Caco-2 (cell line): ENCODE results near the gene SEMA3F. TPM values are rescaled to one million over a fixed set of nuclear protein-coding genes. Genes with fewer than 3 reads are reported as not detected.
A peak's percentile ranks its signal among the peaks of the same experiment; 100 is the strongest.
"Not testable (repeated sequence)": the region's sequence is repeated elsewhere in the genome, so short reads cannot be mapped to it uniquely, and the experiment has no call there.

ENCODE experiments used
- BruUV-seq: library from RNA; stranded (reverse); fragments of 400-500 nt; replicated peaks from 2 replicates; lab custom pipeline; 2021; lab: Mats Ljungman, UMichigan
- CTCF ChIA-PET: fragments of 300-600 bp; sonication (Branson Sonifier 250); formaldehyde crosslinking; loops from one replicate; lab custom pipeline; 2022; ENCODE audit warnings: antibody characterized with exemption; lab: Charles Lee
- POLR2A ChIA-PET: fragments of 300-600 bp; sonication (Branson Sonifier 250); formaldehyde crosslinking; loops from one replicate; lab custom pipeline; 2022; ENCODE audit warnings: antibody characterized with exemption; lab: Charles Lee
- DNase-seq, 2 experiments: peaks; one replicate each; pipeline versions ENCODE4 v3.0.0 to v3.0.0-alpha.2; 2020 to 2022
- H3K27me3 ChIP-seq: replicated peaks from 2 replicates; pipeline ENCODE4 v1.6.0; 2011; ENCODE audit warnings: low read length; ENCODE audit not compliant: control insufficient read depth, insufficient read depth
- H3K36me3 ChIP-seq: 2 replicates; pipeline ENCODE4 v1.5.1; 2011; ENCODE audit warnings: low read length; ENCODE audit not compliant: control insufficient read depth, insufficient read depth
- H3K4me1 ChIP-seq: fragments of 250-450 bp; sonication (Bioruptor Pico); 2 replicates; pipeline ENCODE4 v1.5.1; 2020; ENCODE audit warnings: mild to moderate bottlenecking
- H3K4me3 ChIP-seq: 2 replicates; pipeline ENCODE4 v1.5.1; 2011; ENCODE audit warnings: low read depth, mild to moderate bottlenecking, control low read depth, low read length
- H3K9me3 ChIP-seq: fragments of 250-450 bp; sonication (Bioruptor Pico); 2 replicates; pipeline ENCODE4 v1.5.1; 2020; ENCODE audit warnings: mild to moderate bottlenecking, moderate library complexity
- H3K27ac Mint-ChIP-seq: one replicate; pipeline ENCODE4 v1.8.0; 2022; ENCODE audit warnings: mixed read lengths; ENCODE audit not compliant: unreplicated experiment
- H3K27me3 Mint-ChIP-seq: one replicate; pipeline ENCODE4 v1.8.0; 2022; ENCODE audit warnings: mixed read lengths; ENCODE audit not compliant: insufficient read depth, unreplicated experiment
- H3K36me3 Mint-ChIP-seq: one replicate; pipeline ENCODE4 v1.8.0; 2022; ENCODE audit warnings: mild to moderate bottlenecking, mixed read lengths; ENCODE audit not compliant: insufficient read depth, unreplicated experiment
- H3K4me1 Mint-ChIP-seq: one replicate; pipeline ENCODE4 v1.8.0; 2022; ENCODE audit warnings: low read depth, mixed read lengths; ENCODE audit not compliant: unreplicated experiment
- H3K4me3 Mint-ChIP-seq: one replicate; pipeline ENCODE4 v1.8.0; 2022; ENCODE audit warnings: mild to moderate bottlenecking, moderate library complexity, mixed read lengths; ENCODE audit not compliant: unreplicated experiment
- H3K9me3 Mint-ChIP-seq: one replicate; pipeline ENCODE4 v1.8.0; 2022; ENCODE audit warnings: mixed read lengths; ENCODE audit not compliant: unreplicated experiment
- intact Hi-C: fragments of 100-400 bp; cut with micrococcal nuclease; formaldehyde crosslinking; loops from one replicate; pipeline ENCODE4 v1.10.0; 2022; ENCODE audit not compliant: unreplicated experiment
- total RNA-seq: library from RNA; stranded (reverse); gene quantifications from 2 replicates; pipeline ENCODE4 v1.2.3, GENCODE V29; 2022
- TF ChIP-seq, protein P1 (sequence below), 2 experiments: fragments of 200-600 bp in 1 of 2; IDR thresholded peaks; 1 replicate in 1 of 2; 2 replicates in 1 of 2; pipeline versions ENCODE4 v1.5.1 to v1.8.0; 2011 to 2022; ENCODE audit warnings: antibody characterized with exemption in 1 of 2, control low read depth in 1 of 2, inconsistent platforms in 1 of 2, low read depth in 1 of 2, low read length in 1 of 2, mild to moderate bottlenecking in 1 of 2, moderate library complexity in 1 of 2; ENCODE audit not compliant: insufficient read depth in 1 of 2, severe bottlenecking in 1 of 2, unreplicated experiment in 1 of 2

Gene SEMA3F
- total RNA-seq, 1 experiment from 2014 or later, result 16.5 TPM

DNA sequence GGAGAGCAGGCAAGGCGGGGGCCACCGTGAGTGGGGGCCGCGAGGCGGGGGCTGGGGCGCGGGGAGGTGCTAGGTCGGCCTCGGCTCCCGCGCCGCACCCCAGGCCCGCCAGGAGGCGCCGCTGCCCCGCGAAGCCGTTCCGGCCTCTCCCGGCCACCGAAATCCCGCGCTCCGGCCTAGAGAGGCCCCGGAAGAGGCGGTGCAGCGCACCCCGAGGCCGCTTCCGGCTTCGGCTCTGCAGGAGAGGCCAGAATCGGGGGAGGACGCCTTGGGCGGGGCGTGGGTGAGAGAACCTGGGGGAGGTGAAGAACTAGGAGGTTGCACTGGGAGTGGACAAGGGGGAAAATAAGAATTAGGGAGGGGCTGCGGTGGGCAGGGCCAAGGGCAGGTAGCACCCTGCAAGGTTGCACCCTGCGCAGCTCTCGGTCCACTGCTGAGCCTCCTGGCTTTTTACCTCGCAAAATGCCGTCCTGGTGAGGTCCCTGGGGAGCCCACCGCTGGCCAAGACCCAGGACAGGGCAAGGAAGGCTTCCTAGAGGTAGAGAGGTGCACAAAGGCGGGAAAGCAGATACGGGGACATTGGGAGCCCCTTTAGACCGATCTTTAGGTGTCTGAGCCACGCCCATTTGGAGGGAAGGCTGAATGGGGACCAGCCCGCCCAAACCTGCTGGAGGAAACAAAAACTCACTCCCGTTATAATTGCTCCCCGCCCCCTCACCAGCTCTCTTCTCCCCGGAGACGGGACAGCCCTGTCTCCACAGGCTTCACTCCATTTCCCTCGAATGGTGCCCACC is 72.5 kb downstream of the SEMA3F start:
- no peaks in the 10 kb centered on the region for H3K27me3 Mint-ChIP-seq
- H3K36me3 Mint-ChIP-seq, result no peaks in the 10 kb centered on the region
- POLR2A ChIA-PET, result interaction anchor here (1.8 kb wide), 1 partner anchor 8 kb away, joined by 6 read pairs; the partner anchor contains the start of gene GNAI2
- TF ChIP-seq, protein P1, sequence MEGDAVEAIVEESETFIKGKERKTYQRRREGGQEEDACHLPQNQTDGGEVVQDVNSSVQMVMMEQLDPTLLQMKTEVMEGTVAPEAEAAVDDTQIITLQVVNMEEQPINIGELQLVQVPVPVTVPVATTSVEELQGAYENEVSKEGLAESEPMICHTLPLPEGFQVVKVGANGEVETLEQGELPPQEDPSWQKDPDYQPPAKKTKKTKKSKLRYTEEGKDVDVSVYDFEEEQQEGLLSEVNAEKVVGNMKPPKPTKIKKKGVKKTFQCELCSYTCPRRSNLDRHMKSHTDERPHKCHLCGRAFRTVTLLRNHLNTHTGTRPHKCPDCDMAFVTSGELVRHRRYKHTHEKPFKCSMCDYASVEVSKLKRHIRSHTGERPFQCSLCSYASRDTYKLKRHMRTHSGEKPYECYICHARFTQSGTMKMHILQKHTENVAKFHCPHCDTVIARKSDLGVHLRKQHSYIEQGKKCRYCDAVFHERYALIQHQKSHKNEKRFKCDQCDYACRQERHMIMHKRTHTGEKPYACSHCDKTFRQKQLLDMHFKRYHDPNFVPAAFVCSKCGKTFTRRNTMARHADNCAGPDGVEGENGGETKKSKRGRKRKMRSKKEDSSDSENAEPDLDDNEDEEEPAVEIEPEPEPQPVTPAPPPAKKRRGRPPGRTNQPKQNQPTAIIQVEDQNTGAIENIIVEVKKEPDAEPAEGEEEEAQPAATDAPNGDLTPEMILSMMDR (IDR thresholded peaks at IDR 0.05; ENCODE audit: insufficient read depth in 1 of 2, low read depth in 1 of 2, low read length in 1 of 2, severe bottlenecking in 1 of 2, unreplicated experiment in 1 of 2), result peak; percentile 62 to 82
- CTCF ChIA-PET, result interaction anchor here (0.7 to 4.2 kb wide), 10 partner anchors 8 to 37 kb away, joined by 3 to 100 read pairs (median 8); partner anchors contain the start of gene GNAI2
- H3K4me1 ChIP-seq, result peaks cover 6% of the 10 kb centered on the region; the same call in 1 of the 2 replicates
- H3K36me3 ChIP-seq, result no peaks in the 10 kb centered on the region
- peak overlapping the region; percentile 78 for H3K27ac Mint-ChIP-seq
- TSS peak; percentile 66 for BruUV-seq
- peak overlapping the region; percentile 72 for H3K4me3 ChIP-seq
- no peaks in the 10 kb centered on the region for H3K4me1 Mint-ChIP-seq
- H3K27me3 ChIP-seq, result no peaks in the 10 kb centered on the region
- H3K9me3 ChIP-seq, result no peaks in the 10 kb centered on the region
- H3K9me3 Mint-ChIP-seq, result no peaks in the 10 kb centered on the region
- H3K4me3 Mint-ChIP-seq, result peak overlapping the region; percentile 78
- intact Hi-C loops, result loop anchor here (1.0 to 2.0 kb wide), 4 partner anchors 8 to 97 kb away; no protein-coding TSS in a partner anchor
- DNase-seq, result peak; percentile 97

DNA sequence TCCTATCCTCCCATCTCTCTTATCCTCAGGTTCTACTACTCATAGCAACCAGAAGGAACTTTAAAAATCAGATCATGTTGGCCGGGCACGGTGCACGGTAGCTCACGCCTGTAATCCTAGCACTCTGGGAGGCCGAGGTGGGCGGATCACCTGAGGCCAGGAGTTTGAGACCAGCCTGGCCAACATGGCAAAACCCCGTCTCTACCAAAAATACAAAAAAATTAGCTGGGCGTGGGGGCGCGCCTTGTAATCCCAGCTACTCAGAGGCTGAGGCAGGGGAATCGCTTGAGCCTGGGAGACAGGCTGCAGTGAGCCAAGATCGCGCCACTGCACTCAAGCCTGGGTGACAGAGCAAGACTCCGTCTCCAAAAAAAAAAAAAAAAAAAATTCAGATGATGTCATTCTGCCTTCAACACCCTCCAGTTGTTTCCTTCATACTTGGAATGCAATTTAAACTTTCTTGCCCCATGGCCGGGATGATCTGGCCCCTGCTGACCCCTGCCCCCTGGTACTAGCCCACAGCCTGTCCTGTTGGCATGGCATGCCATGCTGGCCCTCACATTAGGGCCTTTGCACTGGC is 73.2 kb downstream of the SEMA3F start:
- H3K36me3 Mint-ChIP-seq, H3K27me3 ChIP-seq, POLR2A ChIA-PET, H3K4me1 ChIP-seq, intact Hi-C loops, H3K9me3 Mint-ChIP-seq, DNase-seq, BruUV-seq, H3K9me3 ChIP-seq, H3K4me1 Mint-ChIP-seq, H3K27me3 Mint-ChIP-seq, H3K36me3 ChIP-seq: not testable (repeated sequence)
- H3K4me3 ChIP-seq, result peak overlapping the region; percentile 49
- H3K4me3 Mint-ChIP-seq, result peak overlapping the region; percentile 78
- CTCF ChIA-PET, result interaction anchor here (0.7 to 4.2 kb wide), 9 partner anchors 8 to 37 kb away, joined by 3 to 100 read pairs (median 8); partner anchors contain the start of gene GNAI2
- H3K27ac Mint-ChIP-seq, result peak overlapping the region; percentile 78

DNA sequence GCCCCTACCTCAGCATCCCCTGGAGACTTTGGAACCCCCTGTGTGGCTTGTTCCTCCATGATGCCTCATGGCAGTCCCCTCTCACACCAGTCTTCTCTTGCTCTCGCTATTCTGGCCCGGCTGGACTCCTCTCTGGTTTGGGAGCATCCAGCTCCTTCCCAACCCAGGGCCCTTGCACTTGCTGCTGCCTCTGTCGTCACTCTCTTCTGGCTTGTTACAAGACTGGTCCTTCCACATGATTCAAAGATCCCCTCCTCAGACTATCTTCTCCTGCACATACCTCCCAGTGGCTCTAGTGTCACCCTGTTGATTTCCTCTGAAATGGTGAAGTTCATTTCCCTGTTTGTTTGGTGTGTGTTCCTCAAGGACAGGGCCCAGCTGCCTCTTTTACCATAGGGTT is 74.4 kb downstream of the SEMA3F start:
- no peaks in the 10 kb centered on the region for H3K36me3 ChIP-seq
- H3K4me3 ChIP-seq, result no peak overlapping the region
- H3K27me3 ChIP-seq, result no peaks in the 10 kb centered on the region
- Mint-ChIP-seq H3K9me3 (no peaks in the 10 kb centered on the region), H3K27me3 (no peaks in the 10 kb centered on the region), H3K27ac (no peak overlapping the region), H3K36me3 (no peaks in the 10 kb centered on the region), H3K4me3 (peak overlapping the region; percentile 38), H3K4me1 (no peaks in the 10 kb centered on the region)
- TF ChIP-seq, protein P1 (IDR thresholded peaks at IDR 0.05; ENCODE audit: insufficient read depth in 1 of 2, low read depth in 1 of 2, low read length in 1 of 2, severe bottlenecking in 1 of 2, unreplicated experiment in 1 of 2), result no peak
- ChIA-PET CTCF (interaction anchor here (1.0 to 1.4 kb wide), 2 partner anchors 13 to 35 kb away, joined by 3 read pairs; no protein-coding TSS in a partner anchor), POLR2A (no interaction called here)
- H3K9me3 ChIP-seq, result no peaks in the 10 kb centered on the region
- DNase-seq, result no peak
- H3K4me1 ChIP-seq, result peaks cover 6% of the 10 kb centered on the region; the same call in 1 of the 2 replicates
- no TSS peak for BruUV-seq
- intact Hi-C loops, result no loop called here
